Mucosa of gallbladder (tissue), 1 donor: Measurements from ENCODE around the gene RIMKLA. TPM values are rescaled to one million over a fixed set of nuclear protein-coding genes. Genes with fewer than 3 reads are reported as not detected.

Experiments
- total RNA-seq: library from RNA; stranded (reverse); gene quantifications from one replicate; pipeline ENCODE4 v1.2.1, GENCODE V29; 2021
- donor health status: DM: no; HTN: no; CAD: no.

The RIMKLA gene
- total RNA-seq, 1 donor from 2014 or later: 4.4 TPM

Other genes starting within 250 kb of the RIMKLA start
- gene GUCA2B, start 227.4 kb upstream of the RIMKLA start, total RNA-seq: 7.9 TPM
- gene GUCA2A, start 216.0 kb upstream of the RIMKLA start, total RNA-seq: 1.1 TPM
- gene FOXJ3, start 45.6 kb upstream of the RIMKLA start, total RNA-seq: 39.4 TPM
- 3.6 TPM for gene ZMYND12, start 75.2 kb downstream of the RIMKLA start, total RNA-seq
- 84.6 TPM for gene PPCS, start 75.8 kb downstream of the RIMKLA start, total RNA-seq
- 8.4 TPM for gene CCDC30, start 82.5 kb downstream of the RIMKLA start, total RNA-seq